IPS-15b (cell line): ENCODE results near the gene PDZRN3.

Source experiments
- H3K27me3 ChIP-seq: one replicate; pipeline ENCODE4 v1.6.1; 2013; ENCODE audit warnings: low read length; ENCODE audit not compliant: control insufficient read depth, insufficient read depth
- H3K36me3 ChIP-seq: one replicate; pipeline ENCODE4 v1.6.1; 2013; ENCODE audit warnings: low read length; ENCODE audit not compliant: control insufficient read depth, insufficient read depth
- H3K4me1 ChIP-seq: one replicate; pipeline ENCODE4 v1.6.1; 2013; ENCODE audit warnings: mild to moderate bottlenecking, low read length; ENCODE audit not compliant: control insufficient read depth, insufficient read depth
- H3K4me3 ChIP-seq: one replicate; pipeline ENCODE4 v1.5.1; 2013; ENCODE audit warnings: low read depth, low read length
- H3K9ac ChIP-seq: one replicate; pipeline ENCODE4 v1.6.1; 2013; ENCODE audit warnings: low read depth, mild to moderate bottlenecking, low read length
- H3K9me3 ChIP-seq: one replicate; pipeline ENCODE4 v1.6.1; 2013; ENCODE audit warnings: mild to moderate bottlenecking, low read length; ENCODE audit not compliant: control insufficient read depth, insufficient read depth

The PDZRN3 gene

DNA sequence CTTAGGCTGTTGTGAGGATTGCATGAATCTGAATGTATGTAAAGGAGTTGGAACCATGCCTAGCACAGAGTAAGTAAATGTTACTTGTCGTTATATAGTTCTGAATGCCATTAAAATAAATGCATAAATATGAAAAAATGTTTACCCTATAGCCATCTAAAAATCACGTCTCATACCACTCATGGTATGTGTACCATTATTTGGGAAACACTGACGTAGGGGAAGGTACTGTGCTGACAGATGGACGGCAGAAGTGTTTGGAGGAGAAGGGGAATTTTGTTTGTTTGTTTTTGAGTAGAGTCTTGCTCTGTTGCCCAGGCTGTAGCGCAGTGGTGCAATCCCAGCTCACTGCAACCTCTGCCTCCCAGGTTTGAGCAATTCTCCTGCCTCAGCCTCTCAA is 30.5 kb upstream of the PDZRN3 start:
- peaks cover 7% of the 10 kb centered on the region for H3K4me1 ChIP-seq
- H3K27me3 ChIP-seq: peaks cover 2% of the 10 kb centered on the region
- no peak overlapping the region for H3K4me3 ChIP-seq
- H3K36me3 ChIP-seq: no peaks in the 10 kb centered on the region
- no peaks in the 10 kb centered on the region for H3K9me3 ChIP-seq
- H3K9ac ChIP-seq: no peak overlapping the region

DNA sequence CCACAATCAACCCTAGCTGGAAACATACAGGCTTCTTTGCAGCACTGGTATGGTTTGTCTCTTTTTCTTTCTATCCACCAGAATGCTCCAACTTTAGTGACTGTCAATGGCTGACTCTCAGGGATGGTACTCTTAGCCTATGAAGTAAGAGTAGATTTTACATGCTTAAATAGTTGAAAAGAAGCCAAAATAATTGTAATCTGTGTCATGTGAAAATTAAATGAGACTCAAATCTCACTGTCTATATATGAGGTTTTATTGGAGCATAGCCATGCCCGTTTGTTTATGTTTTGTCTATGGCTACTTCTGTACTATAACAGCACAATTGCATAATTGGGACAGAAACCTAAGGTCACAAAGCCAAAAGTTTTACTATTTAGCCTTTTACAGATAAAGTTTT is 29.1 kb upstream of the PDZRN3 start:
- Histone ChIP-seq H3K4me3 (no peak overlapping the region), H3K4me1 (peaks cover 7% of the 10 kb centered on the region), H3K27me3 (peaks cover 2% of the 10 kb centered on the region), H3K9me3 (no peaks in the 10 kb centered on the region), H3K9ac (no peak overlapping the region), H3K36me3 (no peaks in the 10 kb centered on the region)

DNA sequence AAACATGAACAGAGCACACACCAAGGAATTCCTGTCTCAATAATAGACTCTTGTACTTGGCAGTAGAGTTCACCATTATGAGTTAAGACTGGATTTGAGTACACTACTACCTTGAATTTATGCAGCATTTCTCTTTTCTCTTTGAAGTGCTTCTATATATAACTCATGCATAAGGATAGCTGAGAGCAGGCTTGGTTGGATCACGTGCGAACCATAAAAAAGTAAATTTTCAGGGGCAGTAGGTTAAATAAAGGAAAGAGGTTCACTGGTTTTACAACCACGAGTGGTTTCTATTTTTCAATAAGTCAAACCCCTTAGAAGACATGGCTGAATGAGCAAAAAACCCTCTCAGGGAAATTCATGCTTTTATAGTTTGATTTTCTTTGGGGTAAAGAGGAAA is 28.6 kb upstream of the PDZRN3 start:
- H3K9me3 ChIP-seq: no peaks in the 10 kb centered on the region
- no peak overlapping the region for H3K4me3 ChIP-seq
- H3K4me1 ChIP-seq: peaks cover 4% of the 10 kb centered on the region
- H3K9ac ChIP-seq: no peak overlapping the region
- H3K27me3 ChIP-seq: peaks cover 2% of the 10 kb centered on the region
- no peaks in the 10 kb centered on the region for H3K36me3 ChIP-seq

DNA sequence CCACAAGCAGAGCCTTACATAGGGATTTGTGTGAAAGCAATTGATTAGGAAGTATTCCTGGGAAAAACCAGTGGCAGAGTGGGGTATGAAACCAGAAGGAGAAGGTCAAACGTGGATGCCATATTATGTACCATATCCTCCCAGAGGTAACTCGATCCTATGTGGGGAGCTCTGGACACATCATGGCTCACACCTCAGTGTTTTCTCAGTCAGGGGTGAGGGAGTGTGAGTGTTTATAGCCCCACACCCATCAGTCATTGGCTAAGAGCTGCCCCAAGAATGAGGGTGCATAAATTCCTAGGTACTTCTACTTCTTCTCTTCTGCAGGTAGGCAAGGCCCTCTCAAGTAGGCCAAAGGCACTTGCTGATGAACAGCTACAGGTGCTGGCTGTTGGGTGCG is 28.2 kb upstream of the PDZRN3 start:
- H3K4me1 ChIP-seq: no peaks in the 10 kb centered on the region
- H3K27me3 ChIP-seq: no peaks in the 10 kb centered on the region
- no peaks in the 10 kb centered on the region for H3K9me3 ChIP-seq
- H3K36me3 ChIP-seq: no peaks in the 10 kb centered on the region
- H3K4me3 ChIP-seq: no peak overlapping the region
- H3K9ac ChIP-seq: no peak overlapping the region

DNA sequence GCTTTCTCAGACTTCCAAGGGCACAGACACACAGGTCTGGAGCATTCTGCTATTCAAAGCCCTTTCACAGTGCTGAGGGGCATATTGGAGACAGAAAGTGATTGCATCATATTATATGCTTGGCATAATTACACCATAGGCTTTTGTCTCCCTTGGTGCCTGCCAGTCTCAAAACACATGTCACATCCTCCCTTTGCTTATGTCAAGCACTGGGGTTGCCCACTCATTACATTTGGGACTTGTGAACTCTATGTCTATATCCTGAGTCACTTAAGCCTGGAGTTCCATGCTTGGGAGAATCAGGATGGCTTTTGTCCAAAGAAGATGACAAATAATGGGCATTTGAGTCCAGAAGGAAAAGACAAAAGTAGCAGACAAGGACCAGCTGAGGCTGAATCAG is 12.3 kb upstream of the PDZRN3 start:
- Histone ChIP-seq H3K27me3 (no peaks in the 10 kb centered on the region), H3K9me3 (no peaks in the 10 kb centered on the region), H3K9ac (no peak overlapping the region), H3K4me3 (no peak overlapping the region), H3K36me3 (no peaks in the 10 kb centered on the region), H3K4me1 (no peaks in the 10 kb centered on the region)

DNA sequence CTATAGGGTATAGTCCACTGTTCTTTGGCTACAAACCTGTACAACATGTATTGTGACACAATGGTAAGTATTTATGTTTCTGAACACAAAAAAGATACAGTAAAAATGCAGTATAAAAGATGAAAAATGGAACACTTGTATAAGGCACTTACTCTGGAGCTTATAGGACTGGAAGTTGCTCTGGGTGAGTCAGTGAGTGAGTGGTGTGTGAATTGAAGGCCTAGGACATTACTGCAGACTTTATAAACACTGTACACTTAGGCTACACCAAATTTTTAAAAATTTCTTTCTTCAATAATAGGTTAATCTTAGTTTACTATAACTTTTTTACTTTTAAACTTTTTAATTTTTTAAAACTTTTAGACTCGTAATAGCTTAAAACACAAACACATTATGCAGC is 10.5 kb upstream of the PDZRN3 start:
- Histone ChIP-seq H3K27me3 (no peaks in the 10 kb centered on the region), H3K4me1 (no peaks in the 10 kb centered on the region), H3K4me3 (no peak overlapping the region), H3K9ac (no peak overlapping the region), H3K36me3 (no peaks in the 10 kb centered on the region), H3K9me3 (no peaks in the 10 kb centered on the region)

DNA sequence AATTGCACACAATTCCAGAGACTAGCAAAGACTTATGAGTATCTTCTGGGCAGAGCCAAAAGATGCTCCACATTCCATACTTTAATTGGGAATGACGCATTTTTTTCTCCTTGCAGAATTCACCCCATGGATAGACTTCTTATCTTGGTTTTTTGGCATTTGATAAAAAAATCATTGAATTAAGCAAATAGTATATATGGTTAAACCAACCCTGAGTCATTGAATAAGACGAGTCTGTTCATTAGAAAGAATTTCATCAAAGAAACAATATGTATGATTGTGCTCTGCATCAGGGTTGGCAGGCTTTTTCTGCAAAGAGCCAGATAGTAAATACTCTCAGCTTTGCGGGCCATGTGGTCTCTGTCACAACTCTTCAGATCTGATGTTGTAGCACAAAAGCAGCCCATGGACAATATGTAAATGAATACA is 9.2 kb upstream of the PDZRN3 start:
- H3K4me3 ChIP-seq: no peak overlapping the region
- H3K4me1 ChIP-seq: no peaks in the 10 kb centered on the region
- no peak overlapping the region for H3K9ac ChIP-seq
- no peaks in the 10 kb centered on the region for H3K9me3 ChIP-seq
- no peaks in the 10 kb centered on the region for H3K36me3 ChIP-seq
- H3K27me3 ChIP-seq: no peaks in the 10 kb centered on the region

DNA sequence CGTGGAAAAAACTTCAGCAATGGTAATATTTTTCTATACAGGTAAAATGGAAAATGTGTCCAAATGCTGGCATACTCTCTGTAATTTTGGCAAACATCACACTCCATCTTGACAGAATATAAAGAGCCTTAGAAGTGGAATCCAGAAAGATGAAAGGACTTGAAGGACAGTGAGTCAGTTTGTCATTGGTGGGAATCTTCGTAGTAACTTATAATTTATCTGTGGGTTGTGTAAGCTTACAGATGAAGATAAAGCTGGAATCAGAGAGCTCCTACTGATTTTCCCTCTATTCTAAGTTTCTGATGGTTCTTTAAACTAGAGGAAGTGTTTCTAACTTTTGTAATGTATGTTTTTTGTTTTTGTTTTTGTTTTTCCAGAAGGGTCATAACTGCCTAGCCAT is 8.7 kb upstream of the PDZRN3 start:
- no peaks in the 10 kb centered on the region for H3K27me3 ChIP-seq
- H3K4me1 ChIP-seq: no peaks in the 10 kb centered on the region
- no peaks in the 10 kb centered on the region for H3K9me3 ChIP-seq
- H3K4me3 ChIP-seq: no peak overlapping the region
- H3K36me3 ChIP-seq: no peaks in the 10 kb centered on the region
- H3K9ac ChIP-seq: no peak overlapping the region

DNA sequence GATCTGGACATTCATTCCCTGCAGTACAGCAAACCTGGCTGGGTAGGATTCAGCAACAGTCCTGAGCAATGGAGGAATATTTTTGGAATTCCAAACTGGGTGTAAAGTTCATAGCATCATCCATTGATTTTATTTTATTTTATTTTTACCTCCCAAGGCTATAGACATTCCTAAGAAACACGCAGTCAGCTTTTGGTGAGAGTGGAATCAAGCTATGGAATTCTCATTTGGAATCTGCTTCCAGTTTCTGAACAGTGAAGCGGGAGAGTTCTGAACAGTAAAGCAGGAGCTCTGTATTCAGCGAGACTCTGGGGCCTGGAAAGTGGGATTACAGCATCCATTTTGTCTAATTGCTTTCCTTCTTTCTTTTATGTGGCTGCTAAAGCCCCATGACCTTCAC is 1.4 kb upstream of the PDZRN3 start:
- H3K27me3 ChIP-seq: peaks cover 36% of the 10 kb centered on the region
- H3K36me3 ChIP-seq: no peaks in the 10 kb centered on the region
- no peak overlapping the region for H3K9ac ChIP-seq
- H3K4me3 ChIP-seq: no peak overlapping the region
- H3K4me1 ChIP-seq: peaks cover 8% of the 10 kb centered on the region
- no peaks in the 10 kb centered on the region for H3K9me3 ChIP-seq

DNA sequence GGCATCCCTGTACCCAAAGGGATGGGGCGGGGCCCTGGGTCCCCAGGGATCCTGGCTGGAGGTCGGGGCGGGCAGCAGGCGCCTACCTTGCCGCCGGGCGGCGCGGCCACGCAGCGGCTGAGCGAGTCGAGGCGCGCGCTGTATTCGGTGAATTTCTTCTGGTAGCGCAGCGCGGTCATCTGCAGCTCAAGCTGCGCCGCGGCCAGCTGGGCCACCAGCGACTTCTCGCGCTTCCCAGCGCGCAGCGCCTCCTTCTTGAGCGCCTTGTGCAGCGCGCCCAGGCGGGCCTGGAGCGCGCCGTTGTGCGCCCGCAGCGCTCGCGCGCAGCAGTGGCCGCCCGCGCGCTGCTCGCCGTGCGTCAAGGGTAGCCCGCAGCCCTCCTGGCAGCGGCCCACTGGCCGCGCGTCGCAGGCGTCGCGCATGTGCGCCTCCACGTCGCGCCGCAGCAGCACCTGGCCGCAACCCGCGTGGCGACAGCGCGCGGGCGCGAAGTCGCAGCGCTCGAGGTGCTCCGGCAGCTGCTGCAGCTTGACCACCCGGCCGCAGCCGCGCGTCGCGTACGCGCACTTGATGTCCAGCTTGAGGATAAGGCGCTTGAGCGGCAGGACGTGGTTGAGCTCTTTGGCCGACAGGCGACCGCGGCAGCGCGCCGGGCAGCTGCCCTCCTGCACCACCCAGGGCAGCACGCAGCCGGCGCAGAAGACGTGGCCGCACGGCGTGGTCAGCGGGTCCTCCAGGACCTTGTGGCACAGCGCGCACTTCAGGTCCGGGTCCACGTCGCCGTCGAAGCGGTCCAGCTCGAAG is 522 bp downstream of the PDZRN3 start:
- Histone ChIP-seq H3K27me3 (peaks cover 36% of the 10 kb centered on the region), H3K9me3 (no peaks in the 10 kb centered on the region), H3K4me1 (peaks cover 8% of the 10 kb centered on the region), H3K9ac (no peak overlapping the region), H3K36me3 (no peaks in the 10 kb centered on the region), H3K4me3 (peak overlapping the region; percentile 76)

DNA sequence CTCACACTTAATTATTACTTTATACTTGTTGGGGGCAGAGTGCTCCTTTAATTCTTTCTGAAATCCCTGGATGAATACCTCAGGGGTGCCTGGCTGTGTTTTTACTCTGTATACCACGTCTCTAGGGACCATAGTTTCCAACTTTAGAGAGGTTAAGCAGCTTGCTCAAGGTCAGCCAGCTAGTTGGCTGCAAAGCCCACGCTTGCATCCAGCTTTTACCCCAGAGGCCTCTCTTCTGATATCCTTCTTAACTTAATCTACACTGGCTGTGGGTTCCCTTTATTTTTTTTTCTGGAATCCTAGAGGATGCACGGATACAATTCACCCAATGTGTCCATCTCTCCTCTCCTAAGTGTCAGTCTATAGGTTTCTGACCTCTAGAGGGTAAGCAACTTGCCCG is 1.4 kb downstream of the PDZRN3 start:
- Histone ChIP-seq H3K4me3 (peak overlapping the region; percentile 76), H3K9ac (no peak overlapping the region), H3K4me1 (peaks cover 8% of the 10 kb centered on the region), H3K27me3 (peaks cover 36% of the 10 kb centered on the region), H3K9me3 (no peaks in the 10 kb centered on the region), H3K36me3 (no peaks in the 10 kb centered on the region)

DNA sequence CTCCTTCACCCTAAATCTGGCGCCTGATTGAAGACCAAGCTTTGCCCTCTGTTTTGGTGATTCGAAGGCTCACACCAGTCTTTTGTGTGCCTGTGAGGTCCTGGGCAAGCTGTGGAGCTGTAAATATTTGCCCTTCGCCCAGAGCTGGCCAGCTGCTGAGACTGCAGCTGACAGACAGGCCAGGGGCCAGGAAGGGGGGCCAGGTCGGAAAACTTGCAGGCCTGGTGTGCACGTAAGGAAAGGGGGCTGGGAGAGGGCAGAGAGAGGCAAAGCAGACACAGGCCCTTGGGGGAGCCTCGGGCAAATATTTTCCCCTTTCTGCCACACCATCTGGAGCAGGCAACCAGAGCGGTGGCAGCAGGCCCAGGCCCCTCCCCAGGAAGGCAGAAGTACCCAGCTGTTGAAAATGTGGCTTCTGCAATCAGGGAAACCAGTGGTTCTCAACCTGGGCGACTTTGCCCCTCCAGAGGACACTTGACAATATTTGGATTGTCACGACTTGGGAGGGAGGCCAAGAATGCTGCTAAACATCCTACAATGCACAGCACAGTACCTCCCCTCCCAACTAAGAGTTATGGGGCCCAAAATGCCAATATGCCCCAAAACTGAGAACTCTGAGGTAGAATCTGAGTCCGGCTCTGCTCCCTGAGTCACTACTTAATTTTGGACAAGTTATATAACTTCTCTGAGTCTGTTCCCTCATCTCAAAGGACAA is 2.5 kb downstream of the PDZRN3 start:
- Histone ChIP-seq H3K9me3 (no peaks in the 10 kb centered on the region), H3K36me3 (no peaks in the 10 kb centered on the region), H3K4me1 (peaks cover 8% of the 10 kb centered on the region), H3K9ac (no peak overlapping the region), H3K4me3 (no peak overlapping the region), H3K27me3 (peaks cover 36% of the 10 kb centered on the region)
